Tibial nerve (tissue), 4 donors: ENCODE measurements around the gene C7orf25. TPM values are rescaled to one million over a fixed set of nuclear protein-coding genes. Genes with fewer than 3 reads are reported as not detected.

ENCODE experiments used
- DNase-seq, 2 donors: peaks; one replicate each; pipeline ENCODE4 v3.0.0-alpha.2; 2019; ENCODE audit warnings: low spot score in 2 of 2
- H3K27ac ChIP-seq, 4 donors: fragments of 200-600 bp; sonication (generic) in 3 of 4; one replicate each; pipeline ENCODE4 v1.5.1; 2017 to 2019; ENCODE audit warnings: mild to moderate bottlenecking in 1 of 4
- H3K27me3 ChIP-seq, 2 donors: fragments of 200-600 bp; sonication (generic) in 1 of 2; one replicate each; pipeline versions ENCODE4 v1.5.1 to v1.6.0; 2017 to 2019
- H3K36me3 ChIP-seq, 3 donors: fragments of 200-600 bp; sonication (generic); one replicate each; pipeline ENCODE4 v1.5.1; 2018 to 2019
- H3K4me1 ChIP-seq, 4 donors: fragments of 200-600 bp; sonication (generic) in 3 of 4; one replicate each; pipeline ENCODE4 v1.5.1; 2017 to 2019
- H3K4me3 ChIP-seq, 4 donors: fragments of 200-600 bp; sonication (generic) in 3 of 4; one replicate each; pipeline ENCODE4 v1.5.1; 2017 to 2019; ENCODE audit warnings: mild to moderate bottlenecking in 1 of 4, moderate library complexity in 1 of 4
- H3K9me3 ChIP-seq, 4 donors: fragments of 200-600 bp; sonication (generic) in 3 of 4; one replicate each; pipeline ENCODE4 v1.5.1; 2017 to 2019
- EP300 ChIP-seq, 2 donors: sonication (generic); formaldehyde crosslinking; IDR thresholded peaks; one replicate each; pipeline ENCODE4 v1.6.1; 2017; ENCODE audit warnings: antibody characterized with exemption in 2 of 2, mild to moderate bottlenecking in 1 of 2
- POLR2A ChIP-seq, 2 donors: fragments of 450-650 bp; IDR thresholded peaks; one replicate each; pipeline ENCODE4 v1.6.1; 2017; ENCODE audit warnings: antibody characterized with exemption in 2 of 2, mild to moderate bottlenecking in 2 of 2, moderate library complexity in 2 of 2
- WGBS, 2 donors: methylation state at CpG; one replicate each; pipeline ENCODE4 v1.1.5; 2018; 5-methylcytosine and 5-hydroxymethylcytosine counted together
- total RNA-seq, 4 donors: library from RNA; depleted of rRNA; stranded (reverse); fragments of >200 nt; gene quantifications; one replicate each; pipeline ENCODE4 v1.1.0, GENCODE V29; 2016
- TF ChIP-seq, protein P1 (sequence below), 5 experiments: fragments of 200-600 bp in 3 of 5; fragments of 450-650 bp in 2 of 5; sonication (generic) in 3 of 5; IDR thresholded peaks; one replicate each; pipeline ENCODE4 v1.5.1; 2016 to 2019; ENCODE audit warnings: antibody characterized with exemption in 5 of 5, mild to moderate bottlenecking in 3 of 5, moderate library complexity in 2 of 5

The C7orf25 gene
- total RNA-seq, 4 donors from 2014 or later: 12.8 to 28.2 (median 14.6) TPM

DNA sequence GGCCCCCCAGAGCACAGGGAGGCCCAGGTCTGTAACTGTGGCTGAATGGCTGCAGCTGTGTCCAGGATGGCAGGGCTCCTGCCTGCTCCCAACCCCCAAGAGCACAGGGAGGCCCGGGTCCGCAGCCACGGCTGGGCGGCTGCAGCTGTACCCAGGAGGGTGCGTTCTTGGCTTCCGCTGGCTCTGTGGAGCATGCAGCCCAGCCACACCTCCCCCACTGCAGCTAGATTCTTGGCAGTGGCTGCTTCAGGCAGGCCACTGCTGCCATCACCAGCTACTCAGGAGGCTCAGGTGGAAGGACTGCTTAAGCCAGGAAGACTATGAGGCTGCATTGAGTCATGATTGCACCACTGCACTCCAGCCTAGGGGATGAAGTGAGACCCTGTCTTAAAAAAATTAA lies 27.9 kb downstream of the C7orf25 start:
- Histone ChIP-seq H3K9me3 (no peaks in the 10 kb centered on the region), H3K36me3 (no peaks in the 10 kb centered on the region), H3K4me3 (no peak overlapping the region), H3K27ac (no peak overlapping the region), H3K27me3 (no peaks in the 10 kb centered on the region), H3K4me1 (peaks cover 0 to 9% (median 0%) of the 10 kb centered on the region in 4 donors)
- TF ChIP-seq POLR2A (IDR thresholded peaks at IDR 0.05): no peak
- no peak for TF ChIP-seq EP300 (IDR thresholded peaks at IDR 0.05)
- TF ChIP-seq, protein P1, sequence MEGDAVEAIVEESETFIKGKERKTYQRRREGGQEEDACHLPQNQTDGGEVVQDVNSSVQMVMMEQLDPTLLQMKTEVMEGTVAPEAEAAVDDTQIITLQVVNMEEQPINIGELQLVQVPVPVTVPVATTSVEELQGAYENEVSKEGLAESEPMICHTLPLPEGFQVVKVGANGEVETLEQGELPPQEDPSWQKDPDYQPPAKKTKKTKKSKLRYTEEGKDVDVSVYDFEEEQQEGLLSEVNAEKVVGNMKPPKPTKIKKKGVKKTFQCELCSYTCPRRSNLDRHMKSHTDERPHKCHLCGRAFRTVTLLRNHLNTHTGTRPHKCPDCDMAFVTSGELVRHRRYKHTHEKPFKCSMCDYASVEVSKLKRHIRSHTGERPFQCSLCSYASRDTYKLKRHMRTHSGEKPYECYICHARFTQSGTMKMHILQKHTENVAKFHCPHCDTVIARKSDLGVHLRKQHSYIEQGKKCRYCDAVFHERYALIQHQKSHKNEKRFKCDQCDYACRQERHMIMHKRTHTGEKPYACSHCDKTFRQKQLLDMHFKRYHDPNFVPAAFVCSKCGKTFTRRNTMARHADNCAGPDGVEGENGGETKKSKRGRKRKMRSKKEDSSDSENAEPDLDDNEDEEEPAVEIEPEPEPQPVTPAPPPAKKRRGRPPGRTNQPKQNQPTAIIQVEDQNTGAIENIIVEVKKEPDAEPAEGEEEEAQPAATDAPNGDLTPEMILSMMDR (IDR thresholded peaks at IDR 0.05): no peak
- DNase-seq: no peak
- 90 to 100% methylated on average over 1 to 6 of the region's 6 CpGs for WGBS, 2 donors

DNA sequence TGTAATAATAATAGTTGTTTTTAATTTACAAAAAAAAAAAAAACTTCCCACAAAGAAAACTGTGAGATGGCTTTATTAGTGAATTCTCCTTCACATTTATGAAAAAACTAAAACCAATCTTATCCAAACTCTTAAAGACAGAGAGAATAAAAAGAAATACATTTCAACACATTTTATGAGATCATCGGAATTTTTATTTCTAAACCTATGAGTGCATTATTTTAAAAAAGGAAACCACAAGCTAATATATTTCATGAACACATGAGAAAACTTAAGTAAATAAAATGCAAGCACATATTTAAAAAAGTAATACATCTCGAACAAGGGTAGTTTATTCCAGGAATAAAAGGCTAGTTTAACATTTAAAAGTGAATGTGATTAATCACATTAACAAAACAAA lies 31.5 kb downstream of the C7orf25 start:
- WGBS, 2 donors: 72 to 80% methylated on average over 2 of the region's 2 CpGs
- no peak for TF ChIP-seq POLR2A (IDR thresholded peaks at IDR 0.05)
- TF ChIP-seq, protein P1 (IDR thresholded peaks at IDR 0.05): no peak
- TF ChIP-seq EP300 (IDR thresholded peaks at IDR 0.05): no peak

DNA sequence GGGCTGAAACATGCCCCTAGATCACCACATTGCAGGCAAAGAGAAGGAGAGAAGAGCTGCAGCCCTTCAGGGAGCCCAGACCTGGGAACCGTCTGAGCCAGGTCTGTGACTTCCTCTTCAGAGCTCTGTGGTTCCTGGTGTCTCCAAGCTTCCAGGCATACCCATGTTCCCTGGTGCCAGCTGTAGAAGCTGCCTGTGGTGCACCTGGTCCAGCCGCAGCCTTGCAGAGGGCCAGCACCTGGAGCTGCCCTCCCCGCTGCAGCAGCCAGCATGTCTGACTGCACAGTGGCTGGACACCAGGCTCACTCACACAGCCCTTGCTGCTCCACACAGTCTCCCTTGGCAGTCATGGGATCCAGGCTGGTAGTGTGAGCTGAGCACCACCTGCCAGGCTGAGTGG lies 33.6 kb downstream of the C7orf25 start:
- Histone ChIP-seq H3K36me3 (no peaks in the 10 kb centered on the region), H3K27me3 (no peaks in the 10 kb centered on the region), H3K4me3 (no peak overlapping the region), H3K9me3 (no peaks in the 10 kb centered on the region), H3K27ac (no peak overlapping the region), H3K4me1 (no peaks in the 10 kb centered on the region)
- WGBS, 2 donors: 81 to 95% methylated on average over 2 to 3 of the region's 3 CpGs
- DNase-seq: no peak
- TF ChIP-seq EP300 (IDR thresholded peaks at IDR 0.05): no peak
- TF ChIP-seq, protein P1 (IDR thresholded peaks at IDR 0.05): no peak
- TF ChIP-seq POLR2A (IDR thresholded peaks at IDR 0.05): no peak

More for the DNA sequence above, 31.5 kb downstream of the C7orf25 start:
- Histone ChIP-seq H3K4me1 (no peaks in the 10 kb centered on the region), H3K36me3 (no peaks in the 10 kb centered on the region), H3K9me3 (no peaks in the 10 kb centered on the region), H3K4me3 (no peak overlapping the region), H3K27ac (no peak overlapping the region), H3K27me3 (no peaks in the 10 kb centered on the region)
- no peak for DNase-seq

DNA sequence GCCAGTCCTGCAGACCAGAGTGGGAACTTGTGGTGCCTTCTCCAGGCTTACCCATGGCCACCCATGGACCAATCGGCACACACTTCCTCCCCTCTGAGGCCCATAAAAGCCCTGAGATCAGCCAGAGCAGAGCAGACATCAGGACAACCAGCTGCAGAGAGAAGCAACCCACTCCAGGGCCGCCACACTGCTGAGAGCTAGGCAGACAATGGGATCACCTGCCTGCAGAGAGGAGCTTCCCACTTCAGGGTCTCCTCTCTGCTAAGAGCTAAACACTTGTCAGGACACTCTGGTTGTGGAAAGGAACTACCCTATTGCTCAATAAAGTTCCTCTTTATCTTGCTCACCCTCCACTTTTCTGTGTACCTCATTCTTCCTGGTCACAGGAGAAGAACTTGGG lies 34.0 kb downstream of the C7orf25 start:
- H3K36me3 ChIP-seq: no peaks in the 10 kb centered on the region
- no peaks in the 10 kb centered on the region for H3K27me3 ChIP-seq
- no peaks in the 10 kb centered on the region for H3K4me1 ChIP-seq
- DNase-seq: no peak
- H3K27ac ChIP-seq: no peak overlapping the region
- no peak overlapping the region for H3K4me3 ChIP-seq
- 58 to 72% methylated on average over 2 of the region's 2 CpGs for WGBS, 2 donors
- H3K9me3 ChIP-seq: no peaks in the 10 kb centered on the region
- TF ChIP-seq, protein P1 (IDR thresholded peaks at IDR 0.05): no peak
- TF ChIP-seq POLR2A (IDR thresholded peaks at IDR 0.05): no peak
- TF ChIP-seq EP300 (IDR thresholded peaks at IDR 0.05): no peak

DNA sequence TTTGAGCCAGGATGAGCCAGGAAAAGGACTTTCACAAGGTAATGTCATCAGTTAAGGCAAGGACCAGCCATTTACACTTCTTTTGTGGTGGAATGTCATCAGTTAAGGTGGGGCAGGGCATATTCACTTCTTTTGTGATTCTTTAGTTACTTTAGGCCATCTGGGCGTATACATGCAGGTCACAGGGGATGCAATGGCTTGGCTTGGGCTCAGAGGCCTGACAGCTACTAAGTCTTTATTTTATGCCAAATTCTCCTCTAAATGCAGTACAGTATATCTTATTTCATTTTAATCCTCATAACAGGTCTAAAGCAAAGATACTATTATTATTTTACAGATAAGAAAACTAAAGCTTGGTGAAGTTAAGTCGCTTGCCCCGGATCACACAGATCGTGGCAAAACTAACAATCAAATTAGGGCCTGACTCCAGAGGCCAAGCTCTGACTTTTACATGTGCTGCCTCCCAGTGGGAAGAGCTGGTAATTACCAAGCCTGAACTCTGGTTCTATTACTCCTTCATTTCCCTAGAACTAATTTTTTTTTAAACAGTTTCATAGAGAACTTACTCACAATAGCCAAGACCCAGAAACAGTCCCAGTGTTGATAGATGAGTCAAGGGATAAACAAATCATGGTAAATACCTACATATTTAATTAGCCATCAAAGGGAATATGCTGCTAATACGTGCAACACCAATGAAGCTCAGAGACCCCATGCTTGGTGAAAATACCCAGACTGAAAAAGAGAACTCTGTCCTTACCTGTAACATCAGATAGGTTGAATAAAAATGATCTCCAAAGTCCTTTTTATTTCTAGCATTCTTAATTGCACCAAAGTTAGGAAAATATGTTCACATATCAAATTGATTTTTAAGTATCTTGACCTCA lies 35.4 kb downstream of the C7orf25 start:
- no peaks in the 10 kb centered on the region for H3K9me3 ChIP-seq
- no peaks in the 10 kb centered on the region for H3K4me1 ChIP-seq
- H3K4me3 ChIP-seq: no peak overlapping the region
- H3K27me3 ChIP-seq: no peaks in the 10 kb centered on the region
- H3K36me3 ChIP-seq: no peaks in the 10 kb centered on the region
- 34 to 38% methylated on average over 5 of the region's 5 CpGs for WGBS, 2 donors
- peak; percentile 30 to 70 for DNase-seq
- no peak for TF ChIP-seq POLR2A (IDR thresholded peaks at IDR 0.05)
- TF ChIP-seq, protein P1 (IDR thresholded peaks at IDR 0.05): peak; percentile 63 to 80 (median 76)
- H3K27ac ChIP-seq: no peak overlapping the region
